Astrocyte (in vitro differentiated cells and primary cell): ENCODE results near the gene ROCK1. TPM values are rescaled to one million over a fixed set of nuclear protein-coding genes. Genes with fewer than 3 reads are reported as not detected.
"Not testable (repeated sequence)": the region's sequence is repeated elsewhere in the genome, so short reads cannot be mapped to it uniquely, and the experiment has no call there.

Source experiments
- DNase-seq: peaks from one replicate; pipeline ENCODE4 v3.0.0-alpha.2; 2010; ENCODE audit warnings: low read depth
- FAIRE-seq: peaks from 2 replicates; lab custom pipeline; 2011; peaks lifted over from hg19 to GRCh38; lab: Jason Lieb, UNC
- H2AFZ ChIP-seq: 2 replicates; pipeline ENCODE4 v1.6.0; 2012; ENCODE audit warnings: low read depth, low read length, inconsistent platforms
- H3K27ac ChIP-seq: 2 replicates; pipeline ENCODE4 v1.5.1; 2011; ENCODE audit warnings: low read depth, low read length, inconsistent platforms
- H3K27me3 ChIP-seq: 2 replicates; pipeline ENCODE4 v1.6.0; 2011; ENCODE audit warnings: low read length, inconsistent platforms; ENCODE audit not compliant: insufficient read depth
- H3K36me3 ChIP-seq: 2 replicates; pipeline ENCODE4 v1.5.1; 2011; ENCODE audit warnings: low read length, inconsistent platforms; ENCODE audit not compliant: insufficient read depth
- H3K4me1 ChIP-seq: 2 replicates; pipeline ENCODE4 v1.5.1; 2011; ENCODE audit warnings: low read length, inconsistent platforms; ENCODE audit not compliant: insufficient read depth
- H3K4me2 ChIP-seq: 2 replicates; pipeline ENCODE4 v1.6.0; 2012; ENCODE audit warnings: low read length, inconsistent platforms
- H3K4me3 ChIP-seq: 2 replicates; pipeline ENCODE4 v1.5.1; 2011; ENCODE audit warnings: low read depth, mild to moderate bottlenecking, low read length, inconsistent platforms; ENCODE audit not compliant: insufficient read depth
- H3K79me2 ChIP-seq: 2 replicates; pipeline ENCODE4 v1.6.0; 2012; ENCODE audit warnings: mild to moderate bottlenecking, low read length, inconsistent platforms; ENCODE audit not compliant: insufficient read depth
- H3K9ac ChIP-seq: 2 replicates; pipeline ENCODE4 v1.6.0; 2012; ENCODE audit warnings: mild to moderate bottlenecking, low read length, inconsistent platforms
- H3K9me3 ChIP-seq: 2 replicates; pipeline ENCODE4 v1.5.1; 2012; ENCODE audit warnings: low read depth, mild to moderate bottlenecking, low read length, inconsistent platforms; ENCODE audit not compliant: insufficient read depth
- H4K20me1 ChIP-seq: 2 replicates; pipeline ENCODE4 v1.6.0; 2012; ENCODE audit warnings: low read length, inconsistent platforms; ENCODE audit not compliant: insufficient read depth
- H3K27ac Mint-ChIP-seq: one replicate; pipeline ENCODE4 v1.8.0; 2021; ENCODE audit warnings: mild to moderate bottlenecking, mixed read lengths; ENCODE audit not compliant: unreplicated experiment
- H3K27me3 Mint-ChIP-seq: one replicate; pipeline ENCODE4 v1.8.0; 2021; ENCODE audit warnings: low read depth, mixed read lengths; ENCODE audit not compliant: unreplicated experiment
- H3K36me3 Mint-ChIP-seq: one replicate; pipeline ENCODE4 v1.8.0; 2021; ENCODE audit warnings: low read depth, mixed read lengths; ENCODE audit not compliant: unreplicated experiment
- H3K4me1 Mint-ChIP-seq: one replicate; pipeline ENCODE4 v1.8.0; 2021; ENCODE audit warnings: low read depth, mixed read lengths; ENCODE audit not compliant: unreplicated experiment
- H3K4me3 Mint-ChIP-seq: one replicate; pipeline ENCODE4 v1.8.0; 2021; ENCODE audit warnings: mild to moderate bottlenecking, moderate library complexity, mixed read lengths; ENCODE audit not compliant: unreplicated experiment
- H3K9me3 Mint-ChIP-seq: one replicate; pipeline ENCODE4 v1.8.0; 2021; ENCODE audit warnings: mild to moderate bottlenecking, mixed read lengths; ENCODE audit not compliant: unreplicated experiment
- CTCF ChIP-seq: IDR thresholded peaks from 2 replicates; pipeline ENCODE4 v1.5.1; 2011; ENCODE audit warnings: low read depth, mild to moderate bottlenecking, inconsistent platforms, low read length, moderate library complexity; ENCODE audit not compliant: insufficient read depth
- EZH2 ChIP-seq: IDR thresholded peaks from 2 replicates; pipeline ENCODE4 v1.6.1; 2012; ENCODE audit warnings: mild to moderate bottlenecking, low read length, inconsistent platforms; ENCODE audit not compliant: insufficient read depth
- total RNA-seq: library from RNA; stranded (reverse); gene quantifications from 2 replicates; pipeline ENCODE4 v1.2.1, GENCODE V29; 2021

The ROCK1 gene
- total RNA-seq, 1 donor from 2014 or later = 57.8 TPM

- Mint-ChIP-seq H3K4me1 (no peaks in the 10 kb centered on the region), H3K4me3 (no peak overlapping the region), H3K27me3 (no peaks in the 10 kb centered on the region), H3K27ac (peak overlapping the region; percentile 12), H3K36me3 (peaks cover 9% of the 10 kb centered on the region), H3K9me3 (no peaks in the 10 kb centered on the region)
- FAIRE-seq (no peak), DNase-seq (no peak)
- Histone ChIP-seq H3K36me3 (peaks cover 7% of the 10 kb centered on the region), H3K79me2 (peaks cover 32% of the 10 kb centered on the region), H3K27ac (no peak overlapping the region), H3K9me3 (no peaks in the 10 kb centered on the region), H3K27me3 (no peaks in the 10 kb centered on the region), H3K4me1 (no peaks in the 10 kb centered on the region), H3K4me3 (no peak overlapping the region), H2AFZ (no peak overlapping the region), H3K4me2 (no peak overlapping the region), H3K9ac (no peak overlapping the region), H4K20me1 (peaks cover 5% of the 10 kb centered on the region)
- TF ChIP-seq EZH2 (no peak), CTCF (no peak)
Measured at GRCh38 chr18:21031845-21032244, 79.8 kb downstream of the ROCK1 start.

- not testable (repeated sequence) for H3K9me3 Mint-ChIP-seq
Measured at GRCh38 chr18:21018257-21018656, 93.4 kb downstream of the ROCK1 start.

GRCh38 chr18:21012308-21012707 is 99.3 kb downstream of the ROCK1 start:
- no peak for DNase-seq

More at GRCh38 chr18:21018257-21018656, 93.4 kb downstream of the ROCK1 start:
- H3K4me2 ChIP-seq, H3K27ac ChIP-seq, H3K9me3 ChIP-seq, H3K4me3 Mint-ChIP-seq, H3K27me3 Mint-ChIP-seq, H3K4me1 ChIP-seq, H3K9ac ChIP-seq, H3K27ac Mint-ChIP-seq, H4K20me1 ChIP-seq, H3K79me2 ChIP-seq, FAIRE-seq, H3K4me3 ChIP-seq, H3K4me1 Mint-ChIP-seq, H2AFZ ChIP-seq, H3K27me3 ChIP-seq, DNase-seq: not testable (repeated sequence)
- peaks cover 21% of the 10 kb centered on the region for H3K36me3 Mint-ChIP-seq
- peaks cover 28% of the 10 kb centered on the region for H3K36me3 ChIP-seq

More at GRCh38 chr18:21012308-21012707, 99.3 kb downstream of the ROCK1 start:
- H3K9me3 ChIP-seq = no peaks in the 10 kb centered on the region
- H3K4me1 ChIP-seq = no peaks in the 10 kb centered on the region
- no peak overlapping the region for H3K27ac Mint-ChIP-seq
- H3K79me2 ChIP-seq = no peaks in the 10 kb centered on the region
- no peaks in the 10 kb centered on the region for H3K27me3 ChIP-seq
- peaks cover 22% of the 10 kb centered on the region for H3K36me3 ChIP-seq
- no peak overlapping the region for H2AFZ ChIP-seq
- H3K4me2 ChIP-seq = no peak overlapping the region
- no peak overlapping the region for H3K4me3 Mint-ChIP-seq
- H3K4me1 Mint-ChIP-seq = no peaks in the 10 kb centered on the region
- H3K9me3 Mint-ChIP-seq = no peaks in the 10 kb centered on the region
- H3K36me3 Mint-ChIP-seq = peaks cover 43% of the 10 kb centered on the region
- FAIRE-seq = no peak
- no peaks in the 10 kb centered on the region for H4K20me1 ChIP-seq
- H3K4me3 ChIP-seq = no peak overlapping the region
- H3K27ac ChIP-seq = no peak overlapping the region
- no peaks in the 10 kb centered on the region for H3K27me3 Mint-ChIP-seq
- TF ChIP-seq EZH2 = no peak
- TF ChIP-seq CTCF = no peak
- H3K9ac ChIP-seq = no peak overlapping the region
